Measurements from ENCODE around the gene KRT31. TPM values are rescaled to one million over a fixed set of nuclear protein-coding genes. Genes with fewer than 3 reads are reported as not detected.

KRT31 gene
- total RNA-seq, 4 donors from 2014 or later = not detected

- Histone ChIP-seq H3K9me3 (no peaks in the 10 kb centered on the region), H3K4me3 (no peak overlapping the region), H3K4me1 (peaks cover 0 to 21% (median 17%) of the 10 kb centered on the region in 4 donors), H3K27ac (replicated peaks in 1 of 4) (no peak overlapping the region), H3K27me3 (no peaks in the 10 kb centered on the region), H3K36me3 (no peaks in the 10 kb centered on the region)
- intact Hi-C loops (cut with DNase I) = no loop called here
- no peak for DNase-seq (ENCODE audit: extremely low spot score)
- WGBS = 96% methylated on average over 4 of the region's 4 CpGs
- TF ChIP-seq POLR2A (IDR thresholded peaks at IDR 0.05; ENCODE audit: low read depth) (no peak), POLR2AphosphoS5 (IDR thresholded peaks at IDR 0.05) (no peak), EP300 (IDR thresholded peaks at IDR 0.05) (no peak), CTCF (IDR thresholded peaks at IDR 0.05) (no peak)
Measured at GRCh38 chr17:41421617-41422016, 24.2 kb upstream of the KRT31 start.

- 79% methylated on average over 9 of the region's 9 CpGs for WGBS
- H3K4me1 ChIP-seq = peaks cover 0 to 26% (median 22%) of the 10 kb centered on the region in 4 donors
- no peaks in the 10 kb centered on the region for H3K27me3 ChIP-seq
- no peak for DNase-seq (ENCODE audit: extremely low spot score)
- no peak for TF ChIP-seq POLR2AphosphoS5 (IDR thresholded peaks at IDR 0.05)
- no peak for TF ChIP-seq CTCF (IDR thresholded peaks at IDR 0.05)
- TF ChIP-seq POLR2A (IDR thresholded peaks at IDR 0.05; ENCODE audit: low read depth) = no peak
- TF ChIP-seq EP300 (IDR thresholded peaks at IDR 0.05) = no peak
- no peak overlapping the region for H3K4me3 ChIP-seq
- no peaks in the 10 kb centered on the region for H3K36me3 ChIP-seq
- intact Hi-C loops (cut with DNase I) = no loop called here
- no peaks in the 10 kb centered on the region for H3K9me3 ChIP-seq
- H3K27ac ChIP-seq (replicated peaks in 1 of 4) = no peak overlapping the region
Measured at GRCh38 chr17:41421116-41421515, 23.7 kb upstream of the KRT31 start.

GRCh38 chr17:41420134-41420533 is 22.7 kb upstream of the KRT31 start:
- no peaks in the 10 kb centered on the region for H3K36me3 ChIP-seq
- intact Hi-C loops (cut with DNase I) = no loop called here
- H3K27ac ChIP-seq (replicated peaks in 1 of 4) = no peak overlapping the region
- no peak for DNase-seq (ENCODE audit: extremely low spot score)
- H3K9me3 ChIP-seq = no peaks in the 10 kb centered on the region
- WGBS = 54% methylated on average over 4 of the region's 4 CpGs
- no peak overlapping the region for H3K4me3 ChIP-seq
- peaks cover 0 to 35% (median 29%) of the 10 kb centered on the region in 4 donors for H3K4me1 ChIP-seq
- TF ChIP-seq POLR2AphosphoS5 (IDR thresholded peaks at IDR 0.05) = no peak
- TF ChIP-seq CTCF (IDR thresholded peaks at IDR 0.05) = no peak
- TF ChIP-seq POLR2A (IDR thresholded peaks at IDR 0.05; ENCODE audit: low read depth) = no peak
- no peak for TF ChIP-seq EP300 (IDR thresholded peaks at IDR 0.05)
- H3K27me3 ChIP-seq = no peaks in the 10 kb centered on the region

GRCh38 chr17:41419716-41420115 is 22.3 kb upstream of the KRT31 start:
- Histone ChIP-seq H3K4me3 (no peak overlapping the region), H3K27ac (replicated peaks in 1 of 4) (no peak overlapping the region), H3K4me1 (peaks cover 0 to 35% (median 29%) of the 10 kb centered on the region in 4 donors), H3K9me3 (no peaks in the 10 kb centered on the region), H3K36me3 (no peaks in the 10 kb centered on the region), H3K27me3 (no peaks in the 10 kb centered on the region)
- no peak for DNase-seq (ENCODE audit: extremely low spot score)
- TF ChIP-seq EP300 (IDR thresholded peaks at IDR 0.05) (no peak), POLR2AphosphoS5 (IDR thresholded peaks at IDR 0.05) (no peak), POLR2A (IDR thresholded peaks at IDR 0.05; ENCODE audit: low read depth) (no peak), CTCF (IDR thresholded peaks at IDR 0.05) (no peak)
- intact Hi-C loops (cut with DNase I) = no loop called here
- 93% methylated on average over 4 of the region's 4 CpGs for WGBS

All from esophagus muscularis mucosa (tissue), 4 donors.